Ishikawa (cell line): ENCODE results near the gene TMC6.

Experiments used
- MAX ChIP-seq: IDR thresholded peaks from 2 replicates; pipeline ENCODE4 v1.6.1; 2012
- REST ChIP-seq: IDR thresholded peaks from 2 replicates; pipeline ENCODE4 v1.6.1; 2012; ENCODE audit warnings: low read depth, mild to moderate bottlenecking
- USF1 ChIP-seq: IDR thresholded peaks from 2 replicates; pipeline ENCODE4 v1.6.1; 2012

- no peak for TF ChIP-seq MAX
- no peak for TF ChIP-seq USF1
- no peak for TF ChIP-seq REST
Observed at GRCh38 chr17:78114831-78115723, 13.5 kb downstream of the TMC6 start.
